ENCODE data around the gene RETREG1. TPM values are rescaled to one million over a fixed set of nuclear protein-coding genes. Genes with fewer than 3 reads are reported as not detected.
"Not testable (repeated sequence)": the region's sequence is repeated elsewhere in the genome, so short reads cannot be mapped to it uniquely, and the experiment has no call there.

RETREG1 gene
- total and polyA plus RNA-seq, 2 experiments from 2014 or later = 2.3 to 3.6 TPM

GRCh38 chr5:16477541-16477940 lies 139.3 kb downstream of the RETREG1 start:
- Histone ChIP-seq H3K36me3 (ENCODE audit: insufficient read depth) (no peaks in the 10 kb centered on the region), H3K4me2 (no peak overlapping the region), H3K27ac (ENCODE audit: low read depth) (no peak overlapping the region), H2AFZ (no peak overlapping the region), H3K4me3 (no peak overlapping the region), H3K9me2 (ENCODE audit: insufficient read depth) (no peaks in the 10 kb centered on the region), H3F3A (replicated peaks; ENCODE audit: low read depth) (no peaks in the 10 kb centered on the region), H3K27me3 (ENCODE audit: insufficient read depth) (no peaks in the 10 kb centered on the region), H4K20me1 (replicated peaks; ENCODE audit: insufficient read depth) (no peaks in the 10 kb centered on the region), H3K79me2 (replicated peaks; ENCODE audit: insufficient read depth) (no peaks in the 10 kb centered on the region), H3K4me1 (ENCODE audit: insufficient read depth) (no peaks in the 10 kb centered on the region)
- ATAC-seq (no peak), DNase-seq (ENCODE audit: low spot score) (no peak)
- no peak overlapping the region for H3K4me3 Mint-ChIP-seq
- TF ChIP-seq NANOG (IDR thresholded peaks at IDR 0.05; ENCODE audit: borderline replicate concordance) (no peak), EZH2phosphoT487 (IDR thresholded peaks at IDR 0.05; ENCODE audit: unreplicated experiment) (no peak), ZNF114 (CRISPR knock-in tag; IDR thresholded peaks at IDR 0.05) (no peak)
- TF ChIP-seq, protein P1, sequence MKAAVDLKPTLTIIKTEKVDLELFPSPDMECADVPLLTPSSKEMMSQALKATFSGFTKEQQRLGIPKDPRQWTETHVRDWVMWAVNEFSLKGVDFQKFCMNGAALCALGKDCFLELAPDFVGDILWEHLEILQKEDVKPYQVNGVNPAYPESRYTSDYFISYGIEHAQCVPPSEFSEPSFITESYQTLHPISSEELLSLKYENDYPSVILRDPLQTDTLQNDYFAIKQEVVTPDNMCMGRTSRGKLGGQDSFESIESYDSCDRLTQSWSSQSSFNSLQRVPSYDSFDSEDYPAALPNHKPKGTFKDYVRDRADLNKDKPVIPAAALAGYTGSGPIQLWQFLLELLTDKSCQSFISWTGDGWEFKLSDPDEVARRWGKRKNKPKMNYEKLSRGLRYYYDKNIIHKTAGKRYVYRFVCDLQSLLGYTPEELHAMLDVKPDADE (IDR thresholded peaks at IDR 0.05) = no peak
- no peaks in the 10 kb centered on the region for H3K36me3 Mint-ChIP-seq (ENCODE audit: low read depth)
- no peak overlapping the region for H3K27ac Mint-ChIP-seq
- no peaks in the 10 kb centered on the region for H3K27me3 Mint-ChIP-seq (ENCODE audit: insufficient read depth, low read depth, poor library complexity)
- H3K9me3 Mint-ChIP-seq = no peaks in the 10 kb centered on the region; the same call in 2 of the 3 replicates
- no peaks in the 10 kb centered on the region for H3K4me1 Mint-ChIP-seq

DNA sequence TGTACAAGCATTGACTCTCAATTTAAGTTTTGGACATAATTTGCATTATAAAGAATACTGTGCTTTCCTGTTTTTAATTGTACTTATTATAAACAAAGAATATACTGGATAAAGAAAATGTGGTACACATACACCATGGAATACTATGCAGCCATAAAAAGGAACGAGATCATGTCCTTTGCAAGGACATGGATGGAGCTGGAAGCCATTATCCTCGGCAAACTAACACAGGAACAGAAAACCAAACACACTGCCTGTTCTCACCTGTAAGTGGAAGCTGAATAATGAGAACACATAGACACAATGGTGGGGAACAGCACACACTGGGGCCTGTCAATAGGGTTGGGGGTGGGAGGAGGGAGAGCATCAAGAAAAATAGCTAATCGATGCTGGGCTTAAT lies 140.4 kb downstream of the RETREG1 start:
- not testable (repeated sequence) for H3K4me3 ChIP-seq; H3K4me1 ChIP-seq (ENCODE audit: insufficient read depth); H3K27me3 ChIP-seq (ENCODE audit: insufficient read depth); H2AFZ ChIP-seq; H3K36me3 Mint-ChIP-seq (ENCODE audit: low read depth); DNase-seq (ENCODE audit: low spot score); H3K27ac Mint-ChIP-seq; H3K9me3 Mint-ChIP-seq; H3K27ac ChIP-seq (ENCODE audit: low read depth); H3K4me3 Mint-ChIP-seq; H3K4me1 Mint-ChIP-seq; H3K27me3 Mint-ChIP-seq (ENCODE audit: insufficient read depth, low read depth, poor library complexity); H3K36me3 ChIP-seq (ENCODE audit: insufficient read depth); H3K79me2 ChIP-seq (replicated peaks; ENCODE audit: insufficient read depth); H3K4me2 ChIP-seq; H4K20me1 ChIP-seq (replicated peaks; ENCODE audit: insufficient read depth); H3F3A ChIP-seq (replicated peaks; ENCODE audit: low read depth); H3K9me2 ChIP-seq (ENCODE audit: insufficient read depth); ATAC-seq

DNA sequence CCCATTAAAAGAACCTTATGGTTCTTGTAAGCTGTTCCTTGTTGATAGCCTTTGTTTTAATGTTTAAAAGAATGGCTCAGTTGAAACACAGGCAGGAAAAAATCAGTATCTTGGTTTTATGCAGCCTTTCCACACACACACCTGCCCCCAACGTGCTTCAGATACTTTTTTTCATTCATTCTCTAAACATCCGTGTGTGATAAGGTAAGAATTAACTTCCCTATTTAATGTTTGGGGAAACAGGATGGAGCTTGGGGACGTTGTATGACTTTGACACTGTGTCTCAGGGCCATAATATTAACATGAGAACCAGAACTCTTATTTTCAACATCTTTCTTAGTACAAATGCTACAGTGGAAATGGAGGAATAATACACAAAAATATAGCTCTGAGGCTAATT lies 145.4 kb downstream of the RETREG1 start:
- H3K9me2 ChIP-seq (ENCODE audit: insufficient read depth) = no peaks in the 10 kb centered on the region
- H3K27me3 ChIP-seq (ENCODE audit: insufficient read depth) = no peaks in the 10 kb centered on the region
- Mint-ChIP-seq H3K36me3 (ENCODE audit: low read depth) (no peaks in the 10 kb centered on the region; the same call in 2 of the 3 replicates), H3K27ac (no peak overlapping the region), H3K27me3 (ENCODE audit: insufficient read depth, low read depth, poor library complexity) (peaks cover 3% of the 10 kb centered on the region), H3K4me3 (no peak overlapping the region), H3K9me3 (no peaks in the 10 kb centered on the region), H3K4me1 (peaks cover 10% of the 10 kb centered on the region)
- H4K20me1 ChIP-seq (replicated peaks; ENCODE audit: insufficient read depth) = no peaks in the 10 kb centered on the region; the same call in 1 of the 2 replicates
- H3K36me3 ChIP-seq (ENCODE audit: insufficient read depth) = no peaks in the 10 kb centered on the region
- DNase-seq (ENCODE audit: low spot score) = no peak
- H3K27ac ChIP-seq (ENCODE audit: low read depth) = no peak overlapping the region
- ATAC-seq = no peak
- no peaks in the 10 kb centered on the region for H3F3A ChIP-seq (replicated peaks; ENCODE audit: low read depth)
- peaks cover 14% of the 10 kb centered on the region for H3K79me2 ChIP-seq (replicated peaks; ENCODE audit: insufficient read depth)
- no peak overlapping the region for H3K4me3 ChIP-seq
- no peak overlapping the region for H3K4me2 ChIP-seq
- H3K4me1 ChIP-seq (ENCODE audit: insufficient read depth) = peaks cover 12% of the 10 kb centered on the region; the same call in 1 of the 2 replicates
- no peak overlapping the region for H2AFZ ChIP-seq
- TF ChIP-seq REST (IDR thresholded peaks at IDR 0.05; ENCODE audit: unreplicated experiment) (no peak), JUNB (IDR thresholded peaks at IDR 0.05; ENCODE audit: unreplicated experiment) (no peak)
- TF ChIP-seq, protein P2, sequence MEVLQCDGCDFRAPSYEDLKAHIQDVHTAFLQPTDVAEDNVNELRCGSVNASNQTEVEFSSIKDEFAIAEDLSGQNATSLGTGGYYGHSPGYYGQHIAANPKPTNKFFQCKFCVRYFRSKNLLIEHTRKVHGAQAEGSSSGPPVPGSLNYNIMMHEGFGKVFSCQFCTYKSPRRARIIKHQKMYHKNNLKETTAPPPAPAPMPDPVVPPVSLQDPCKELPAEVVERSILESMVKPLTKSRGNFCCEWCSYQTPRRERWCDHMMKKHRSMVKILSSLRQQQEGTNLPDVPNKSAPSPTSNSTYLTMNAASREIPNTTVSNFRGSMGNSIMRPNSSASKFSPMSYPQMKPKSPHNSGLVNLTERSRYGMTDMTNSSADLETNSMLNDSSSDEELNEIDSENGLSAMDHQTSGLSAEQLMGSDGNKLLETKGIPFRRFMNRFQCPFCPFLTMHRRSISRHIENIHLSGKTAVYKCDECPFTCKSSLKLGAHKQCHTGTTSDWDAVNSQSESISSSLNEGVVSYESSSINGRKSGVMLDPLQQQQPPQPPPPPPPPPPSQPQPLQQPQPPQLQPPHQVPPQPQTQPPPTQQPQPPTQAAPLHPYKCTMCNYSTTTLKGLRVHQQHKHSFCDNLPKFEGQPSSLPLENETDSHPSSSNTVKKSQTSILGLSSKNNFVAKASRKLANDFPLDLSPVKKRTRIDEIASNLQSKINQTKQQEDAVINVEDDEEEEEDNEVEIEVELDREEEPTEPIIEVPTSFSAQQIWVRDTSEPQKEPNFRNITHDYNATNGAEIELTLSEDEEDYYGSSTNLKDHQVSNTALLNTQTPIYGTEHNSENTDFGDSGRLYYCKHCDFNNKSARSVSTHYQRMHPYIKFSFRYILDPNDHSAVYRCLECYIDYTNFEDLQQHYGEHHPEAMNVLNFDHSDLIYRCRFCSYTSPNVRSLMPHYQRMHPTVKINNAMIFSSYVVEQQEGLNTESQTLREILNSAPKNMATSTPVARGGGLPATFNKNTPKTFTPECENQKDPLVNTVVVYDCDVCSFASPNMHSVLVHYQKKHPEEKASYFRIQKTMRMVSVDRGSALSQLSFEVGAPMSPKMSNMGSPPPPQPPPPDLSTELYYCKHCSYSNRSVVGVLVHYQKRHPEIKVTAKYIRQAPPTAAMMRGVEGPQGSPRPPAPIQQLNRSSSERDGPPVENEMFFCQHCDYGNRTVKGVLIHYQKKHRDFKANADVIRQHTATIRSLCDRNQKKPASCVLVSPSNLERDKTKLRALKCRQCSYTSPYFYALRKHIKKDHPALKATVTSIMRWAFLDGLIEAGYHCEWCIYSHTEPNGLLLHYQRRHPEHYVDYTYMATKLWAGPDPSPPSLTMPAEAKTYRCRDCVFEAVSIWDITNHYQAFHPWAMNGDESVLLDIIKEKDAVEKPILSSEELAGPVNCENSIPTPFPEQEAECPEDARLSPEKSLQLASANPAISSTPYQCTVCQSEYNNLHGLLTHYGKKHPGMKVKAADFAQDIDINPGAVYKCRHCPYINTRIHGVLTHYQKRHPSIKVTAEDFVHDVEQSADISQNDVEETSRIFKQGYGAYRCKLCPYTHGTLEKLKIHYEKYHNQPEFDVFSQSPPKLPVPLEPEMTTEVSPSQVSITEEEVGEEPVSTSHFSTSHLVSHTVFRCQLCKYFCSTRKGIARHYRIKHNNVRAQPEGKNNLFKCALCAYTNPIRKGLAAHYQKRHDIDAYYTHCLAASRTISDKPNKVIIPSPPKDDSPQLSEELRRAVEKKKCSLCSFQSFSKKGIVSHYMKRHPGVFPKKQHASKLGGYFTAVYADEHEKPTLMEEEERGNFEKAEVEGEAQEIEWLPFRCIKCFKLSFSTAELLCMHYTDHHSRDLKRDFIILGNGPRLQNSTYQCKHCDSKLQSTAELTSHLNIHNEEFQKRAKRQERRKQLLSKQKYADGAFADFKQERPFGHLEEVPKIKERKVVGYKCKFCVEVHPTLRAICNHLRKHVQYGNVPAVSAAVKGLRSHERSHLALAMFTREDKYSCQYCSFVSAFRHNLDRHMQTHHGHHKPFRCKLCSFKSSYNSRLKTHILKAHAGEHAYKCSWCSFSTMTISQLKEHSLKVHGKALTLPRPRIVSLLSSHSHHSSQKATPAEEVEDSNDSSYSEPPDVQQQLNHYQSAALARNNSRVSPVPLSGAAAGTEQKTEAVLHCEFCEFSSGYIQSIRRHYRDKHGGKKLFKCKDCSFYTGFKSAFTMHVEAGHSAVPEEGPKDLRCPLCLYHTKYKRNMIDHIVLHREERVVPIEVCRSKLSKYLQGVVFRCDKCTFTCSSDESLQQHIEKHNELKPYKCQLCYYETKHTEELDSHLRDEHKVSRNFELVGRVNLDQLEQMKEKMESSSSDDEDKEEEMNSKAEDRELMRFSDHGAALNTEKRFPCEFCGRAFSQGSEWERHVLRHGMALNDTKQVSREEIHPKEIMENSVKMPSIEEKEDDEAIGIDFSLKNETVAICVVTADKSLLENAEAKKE (CRISPR knock-in tag; IDR thresholded peaks at IDR 0.05) = no peak

Data from GM23338 (cell line).